NB4 (cell line): ENCODE data around the gene ACTRT2.

Experiments used
- POLR2A ChIP-seq: IDR thresholded peaks from 2 replicates; pipeline ENCODE4 v1.6.1; 2011; ENCODE audit warnings: mild to moderate bottlenecking; ENCODE audit not compliant: insufficient read length; ENCODE audit errors: extremely low read depth
- TF ChIP-seq, protein P1 (sequence below): IDR thresholded peaks from one replicate; pipeline ENCODE4 v1.5.1; 2012; ENCODE audit warnings: low read depth, low read length

DNA sequence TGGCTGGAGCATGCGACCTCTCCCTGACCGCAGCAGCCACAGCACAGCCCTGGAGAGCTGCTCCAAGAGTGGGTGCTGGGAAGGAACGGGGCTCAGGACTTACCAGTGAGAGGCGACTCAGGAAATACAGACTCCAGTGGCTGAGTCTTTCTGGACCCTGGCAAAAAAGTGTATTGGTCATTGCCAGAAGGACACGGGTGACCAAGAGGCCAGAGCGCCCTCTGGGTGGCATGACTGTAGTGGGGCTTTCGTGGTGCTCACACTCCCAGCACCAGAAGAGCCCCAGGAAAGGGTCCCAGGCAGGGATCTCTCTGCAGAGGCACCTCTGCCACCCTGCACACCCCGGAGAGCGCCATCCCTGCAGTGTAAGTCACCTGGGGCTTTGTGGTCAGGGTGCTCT lies 38.9 kb downstream of the ACTRT2 start:
- TF ChIP-seq, protein P1, sequence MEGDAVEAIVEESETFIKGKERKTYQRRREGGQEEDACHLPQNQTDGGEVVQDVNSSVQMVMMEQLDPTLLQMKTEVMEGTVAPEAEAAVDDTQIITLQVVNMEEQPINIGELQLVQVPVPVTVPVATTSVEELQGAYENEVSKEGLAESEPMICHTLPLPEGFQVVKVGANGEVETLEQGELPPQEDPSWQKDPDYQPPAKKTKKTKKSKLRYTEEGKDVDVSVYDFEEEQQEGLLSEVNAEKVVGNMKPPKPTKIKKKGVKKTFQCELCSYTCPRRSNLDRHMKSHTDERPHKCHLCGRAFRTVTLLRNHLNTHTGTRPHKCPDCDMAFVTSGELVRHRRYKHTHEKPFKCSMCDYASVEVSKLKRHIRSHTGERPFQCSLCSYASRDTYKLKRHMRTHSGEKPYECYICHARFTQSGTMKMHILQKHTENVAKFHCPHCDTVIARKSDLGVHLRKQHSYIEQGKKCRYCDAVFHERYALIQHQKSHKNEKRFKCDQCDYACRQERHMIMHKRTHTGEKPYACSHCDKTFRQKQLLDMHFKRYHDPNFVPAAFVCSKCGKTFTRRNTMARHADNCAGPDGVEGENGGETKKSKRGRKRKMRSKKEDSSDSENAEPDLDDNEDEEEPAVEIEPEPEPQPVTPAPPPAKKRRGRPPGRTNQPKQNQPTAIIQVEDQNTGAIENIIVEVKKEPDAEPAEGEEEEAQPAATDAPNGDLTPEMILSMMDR = no peak
- no peak for TF ChIP-seq POLR2A
